Stimulated activated CD8-positive, alpha-beta memory T cell treated with anti-CD3 and anti-CD28 coated beads, Interleukin-12 subunit alpha, Interleukin-12 subunit beta, amount 100 ng/mL, for 4 hours (primary cell): ENCODE data around the gene SLC36A2.
"Not testable (repeated sequence)": the region's sequence is repeated elsewhere in the genome, so short reads cannot be mapped to it uniquely, and the experiment has no call there.

Experiments used
- DNase-seq: peaks from one replicate; pipeline ENCODE4 v3.0.0-alpha.2; 2020; ENCODE audit warnings: low read depth

SLC36A2 gene

GRCh38 chr5:151347369-151347768 lies at the start of gene SLC36A2:
Gene SLC36A2, minus strand, starts transcription at chr5:151347559. Its CDS starts 99 bp downstream, at chr5:151347460.
- DNase-seq: no peak

GRCh38 chr5:151388960-151389359 lies 41.6 kb upstream of the SLC36A2 start:
- no peak for DNase-seq

- no peak for DNase-seq
These were observed 36.7 kb upstream of the SLC36A2 start for GRCh38 chr5:151384106-151384505.

- DNase-seq: no peak
These were observed 35.7 kb upstream of the SLC36A2 start for GRCh38 chr5:151383011-151383410.

- DNase-seq: no peak
These were observed 35.2 kb upstream of the SLC36A2 start for GRCh38 chr5:151382576-151382975.

- no peak for DNase-seq
These were observed 34.5 kb upstream of the SLC36A2 start for GRCh38 chr5:151381899-151382298.

GRCh38 chr5:151378616-151379015 lies 31.3 kb upstream of the SLC36A2 start:
- DNase-seq: no peak

GRCh38 chr5:151374539-151374938 lies 27.2 kb upstream of the SLC36A2 start:
- no peak for DNase-seq

- not testable (repeated sequence) for DNase-seq
These were observed 19.7 kb upstream of the SLC36A2 start for GRCh38 chr5:151367038-151367437.

- DNase-seq: no peak
These were observed 16.3 kb upstream of the SLC36A2 start for GRCh38 chr5:151363673-151364072.

GRCh38 chr5:151362970-151363369 lies 15.6 kb upstream of the SLC36A2 start:
- no peak for DNase-seq

- DNase-seq: no peak
These were observed 12.0 kb upstream of the SLC36A2 start for GRCh38 chr5:151359391-151359790.

GRCh38 chr5:151357792-151358191 lies 10.4 kb upstream of the SLC36A2 start:
- no peak for DNase-seq

- no peak for DNase-seq
These were observed 9.7 kb upstream of the SLC36A2 start for GRCh38 chr5:151357097-151357496.

- DNase-seq: no peak
These were observed 4.3 kb upstream of the SLC36A2 start for GRCh38 chr5:151351671-151352070.

GRCh38 chr5:151348789-151349188 lies 1.4 kb upstream of the SLC36A2 start:
- no peak for DNase-seq

GRCh38 chr5:151345808-151346478 lies 1.4 kb downstream of the SLC36A2 start:
- no peak for DNase-seq

- DNase-seq: no peak
These were observed 2.1 kb downstream of the SLC36A2 start for GRCh38 chr5:151345187-151345807.

GRCh38 chr5:151344088-151344487 lies 3.3 kb downstream of the SLC36A2 start:
- DNase-seq: no peak

- DNase-seq: no peak
These were observed 7.4 kb downstream of the SLC36A2 start for GRCh38 chr5:151340004-151340403.

- no peak for DNase-seq
These were observed 8.6 kb downstream of the SLC36A2 start for GRCh38 chr5:151338734-151339133.

- DNase-seq: no peak
These were observed 14.5 kb downstream of the SLC36A2 start for GRCh38 chr5:151332857-151333256.

- DNase-seq: no peak
These were observed 18.6 kb downstream of the SLC36A2 start for GRCh38 chr5:151328734-151329133.

- DNase-seq: no peak
These were observed 19.8 kb downstream of the SLC36A2 start for GRCh38 chr5:151327585-151327984.
